Nephron progenitor cell (in vitro differentiated cells): ENCODE data around the gene MALT1.

ENCODE experiments used
- DNase-seq: peaks from one replicate; pipeline ENCODE4 v3.0.0; 2021
- H3K27ac Mint-ChIP-seq: 2 replicates; pipeline ENCODE4 v1.8.0; 2021; ENCODE audit warnings: mild to moderate bottlenecking, moderate library complexity, mixed read lengths
- H3K27me3 Mint-ChIP-seq: 2 replicates; pipeline ENCODE4 v1.8.0; 2021; ENCODE audit warnings: mild to moderate bottlenecking, low read depth, mixed read lengths; ENCODE audit not compliant: poor library complexity
- H3K36me3 Mint-ChIP-seq: 2 replicates; pipeline ENCODE4 v1.8.0; 2021; ENCODE audit warnings: low read depth, mixed read lengths
- H3K4me1 Mint-ChIP-seq: 2 replicates; pipeline ENCODE4 v1.8.0; 2021; ENCODE audit warnings: mixed read lengths
- H3K4me3 Mint-ChIP-seq: 2 replicates; pipeline ENCODE4 v1.8.0; 2021; ENCODE audit warnings: mild to moderate bottlenecking, moderate library complexity, mixed read lengths
- H3K9me3 Mint-ChIP-seq: 2 replicates; pipeline ENCODE4 v1.8.0; 2021; ENCODE audit warnings: mild to moderate bottlenecking, moderate library complexity, mixed read lengths
- TF ChIP-seq, protein P1 (sequence below): fragments of 200-600 bp; sonication (generic); IDR thresholded peaks from 2 replicates; pipeline ENCODE4 v1.5.0; 2021; ENCODE audit warnings: antibody characterized with exemption

Gene MALT1

DNA sequence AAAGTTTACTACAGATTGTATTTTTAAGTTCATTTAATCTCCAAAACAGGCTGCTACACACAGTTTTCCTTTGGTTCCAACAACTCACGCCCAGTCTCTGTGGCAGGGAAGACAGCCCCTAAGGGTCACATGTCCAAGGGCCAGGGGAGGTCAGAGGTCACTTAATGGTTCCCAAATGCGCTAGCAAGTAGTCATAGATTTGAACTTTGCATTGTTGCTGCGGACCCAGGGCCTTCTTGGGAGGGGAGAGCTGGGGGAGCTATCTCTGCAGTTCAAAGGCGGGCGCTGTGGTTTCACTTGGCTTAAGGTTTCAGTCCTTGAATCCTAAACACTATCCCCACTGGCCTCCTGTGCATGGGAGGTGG, 118.6 kb downstream of the MALT1 start:
- TF ChIP-seq, protein P1, sequence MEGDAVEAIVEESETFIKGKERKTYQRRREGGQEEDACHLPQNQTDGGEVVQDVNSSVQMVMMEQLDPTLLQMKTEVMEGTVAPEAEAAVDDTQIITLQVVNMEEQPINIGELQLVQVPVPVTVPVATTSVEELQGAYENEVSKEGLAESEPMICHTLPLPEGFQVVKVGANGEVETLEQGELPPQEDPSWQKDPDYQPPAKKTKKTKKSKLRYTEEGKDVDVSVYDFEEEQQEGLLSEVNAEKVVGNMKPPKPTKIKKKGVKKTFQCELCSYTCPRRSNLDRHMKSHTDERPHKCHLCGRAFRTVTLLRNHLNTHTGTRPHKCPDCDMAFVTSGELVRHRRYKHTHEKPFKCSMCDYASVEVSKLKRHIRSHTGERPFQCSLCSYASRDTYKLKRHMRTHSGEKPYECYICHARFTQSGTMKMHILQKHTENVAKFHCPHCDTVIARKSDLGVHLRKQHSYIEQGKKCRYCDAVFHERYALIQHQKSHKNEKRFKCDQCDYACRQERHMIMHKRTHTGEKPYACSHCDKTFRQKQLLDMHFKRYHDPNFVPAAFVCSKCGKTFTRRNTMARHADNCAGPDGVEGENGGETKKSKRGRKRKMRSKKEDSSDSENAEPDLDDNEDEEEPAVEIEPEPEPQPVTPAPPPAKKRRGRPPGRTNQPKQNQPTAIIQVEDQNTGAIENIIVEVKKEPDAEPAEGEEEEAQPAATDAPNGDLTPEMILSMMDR, result no peak
- H3K4me3 Mint-ChIP-seq, result peak overlapping the region; percentile 40
- H3K36me3 Mint-ChIP-seq, result no peaks in the 10 kb centered on the region
- H3K27ac Mint-ChIP-seq, result peak overlapping the region; percentile 98
- peak; percentile 57 for DNase-seq
- peaks cover 3% of the 10 kb centered on the region for H3K9me3 Mint-ChIP-seq
- peaks cover 6% of the 10 kb centered on the region for H3K27me3 Mint-ChIP-seq
- peaks cover 62% of the 10 kb centered on the region for H3K4me1 Mint-ChIP-seq

DNA sequence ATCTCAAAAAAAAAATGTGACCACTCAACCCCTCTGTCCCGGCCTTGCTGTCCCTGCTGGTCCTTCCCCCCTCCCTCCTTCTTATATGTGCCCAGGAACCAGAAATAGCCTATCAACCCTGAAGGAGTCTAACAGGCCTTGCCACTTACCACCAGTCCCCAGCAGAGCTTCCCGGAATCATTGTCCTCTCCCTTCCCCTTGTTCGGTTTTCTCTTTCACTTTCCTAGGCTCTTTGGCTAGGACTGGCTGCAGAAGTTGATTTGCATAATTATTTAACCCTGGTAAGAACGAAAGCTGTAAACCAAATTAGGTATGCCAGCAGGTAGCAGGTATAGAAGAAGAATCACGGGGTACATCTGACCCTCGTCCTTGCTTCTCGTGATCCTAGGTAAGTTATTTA, 120.8 kb downstream of the MALT1 start:
- no peak overlapping the region for H3K4me3 Mint-ChIP-seq
- peaks cover 9% of the 10 kb centered on the region for H3K27me3 Mint-ChIP-seq
- no peak for DNase-seq
- peaks cover under 1% of the 10 kb centered on the region for H3K9me3 Mint-ChIP-seq
- TF ChIP-seq, protein P1, result no peak
- H3K36me3 Mint-ChIP-seq, result no peaks in the 10 kb centered on the region
- no peak overlapping the region for H3K27ac Mint-ChIP-seq
- peaks cover 52% of the 10 kb centered on the region for H3K4me1 Mint-ChIP-seq

DNA sequence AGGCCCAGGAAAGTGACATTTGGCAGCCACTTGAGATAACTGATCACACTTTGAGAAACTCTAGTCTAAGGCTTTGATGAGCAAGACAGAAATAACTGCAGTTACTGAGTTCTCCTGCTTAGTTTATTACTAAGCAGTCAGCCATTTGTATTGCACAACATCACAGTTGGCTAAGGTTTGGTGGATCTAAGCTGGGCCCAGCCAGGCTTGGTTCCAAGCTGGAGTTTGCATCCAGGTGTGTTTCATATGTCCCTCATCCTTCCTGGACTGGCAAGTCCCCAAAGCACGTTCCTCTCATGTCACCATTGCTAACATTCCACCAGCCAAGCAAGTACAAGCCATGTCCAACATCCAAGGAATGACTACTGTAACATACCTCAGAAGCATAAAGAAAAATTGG, 122.1 kb downstream of the MALT1 start:
- Mint-ChIP-seq H3K36me3 (no peaks in the 10 kb centered on the region), H3K4me3 (no peak overlapping the region), H3K27me3 (peaks cover 7% of the 10 kb centered on the region), H3K9me3 (no peaks in the 10 kb centered on the region), H3K27ac (no peak overlapping the region), H3K4me1 (peaks cover 40% of the 10 kb centered on the region)
- DNase-seq, result no peak
- TF ChIP-seq, protein P1, result no peak

DNA sequence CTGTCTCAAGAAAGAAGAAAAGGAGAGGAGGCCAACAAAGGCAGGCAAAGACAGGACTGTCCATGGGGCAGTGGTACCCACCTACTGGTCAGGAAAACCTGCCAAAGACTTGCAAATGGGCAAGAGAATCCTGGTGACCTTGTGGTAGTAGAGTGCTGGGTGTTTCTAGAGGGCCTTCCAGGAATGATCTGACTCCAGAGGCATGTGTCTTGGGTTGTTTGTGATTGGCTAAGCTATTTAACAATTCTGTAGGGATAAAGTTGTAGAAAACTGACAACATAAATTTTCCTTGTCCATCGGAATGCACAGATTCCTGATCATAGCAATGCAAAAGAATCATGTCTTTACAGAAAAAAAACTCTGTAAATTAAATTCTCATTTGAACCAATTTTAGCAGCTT, 125.0 kb downstream of the MALT1 start:
- TF ChIP-seq, protein P1, result no peak
- peaks cover 16% of the 10 kb centered on the region for H3K4me1 Mint-ChIP-seq
- DNase-seq, result no peak
- H3K36me3 Mint-ChIP-seq, result no peaks in the 10 kb centered on the region
- no peak overlapping the region for H3K27ac Mint-ChIP-seq
- peaks cover 7% of the 10 kb centered on the region for H3K27me3 Mint-ChIP-seq
- H3K9me3 Mint-ChIP-seq, result no peaks in the 10 kb centered on the region
- no peak overlapping the region for H3K4me3 Mint-ChIP-seq

DNA sequence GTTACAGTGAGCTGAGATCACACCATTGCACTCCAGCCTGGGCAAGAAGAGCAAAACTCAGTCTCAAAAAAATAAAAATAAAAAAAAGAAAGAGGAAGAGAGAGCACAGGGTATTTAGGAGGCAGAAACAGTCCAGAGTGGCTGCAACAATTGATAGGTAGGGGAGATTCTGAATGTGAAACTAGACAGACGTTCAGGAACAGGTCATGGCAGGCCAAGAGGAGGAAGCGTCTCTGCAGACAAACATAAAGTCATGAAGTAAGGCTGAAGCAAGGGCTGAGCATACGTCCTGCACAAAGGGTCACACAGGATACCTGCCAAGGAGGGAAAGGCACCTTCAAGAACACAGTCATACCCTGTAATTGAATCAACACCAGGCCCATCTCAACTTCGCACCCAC, 129.3 kb downstream of the MALT1 start:
- Mint-ChIP-seq H3K27me3 (peaks cover 6% of the 10 kb centered on the region), H3K4me3 (no peak overlapping the region), H3K9me3 (peaks cover 8% of the 10 kb centered on the region), H3K27ac (peak overlapping the region; percentile 86), H3K4me1 (peaks cover 9% of the 10 kb centered on the region), H3K36me3 (no peaks in the 10 kb centered on the region)
- TF ChIP-seq, protein P1, result no peak
- no peak for DNase-seq

DNA sequence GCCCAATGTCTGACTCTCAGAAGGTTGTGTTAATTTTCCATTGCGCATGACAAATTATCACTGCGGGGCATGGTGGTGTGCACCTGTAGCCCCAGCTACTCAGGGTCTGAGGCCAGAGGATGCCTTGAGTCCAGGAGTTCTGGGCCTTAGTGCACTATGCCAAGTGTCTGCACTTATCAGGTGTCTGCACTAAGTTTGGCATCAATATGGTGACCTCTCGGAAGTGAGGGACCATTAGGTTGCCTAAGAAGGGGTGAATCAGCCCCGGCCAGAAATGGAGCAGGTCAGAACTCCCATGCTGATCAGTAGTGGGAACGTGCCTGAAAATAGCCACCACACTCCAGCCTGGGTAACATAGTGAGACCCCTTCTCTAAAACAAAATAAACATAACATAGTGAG, 131.7 kb downstream of the MALT1 start:
- H3K4me1 Mint-ChIP-seq, result peaks cover 24% of the 10 kb centered on the region
- TF ChIP-seq, protein P1, result no peak
- peaks cover 8% of the 10 kb centered on the region for H3K9me3 Mint-ChIP-seq
- peaks cover 2% of the 10 kb centered on the region for H3K27me3 Mint-ChIP-seq
- no peak for DNase-seq
- peak overlapping the region; percentile 41 for H3K27ac Mint-ChIP-seq
- H3K4me3 Mint-ChIP-seq, result no peak overlapping the region
- H3K36me3 Mint-ChIP-seq, result no peaks in the 10 kb centered on the region
